ENCODE data around the gene CCDC127.

The CCDC127 gene

GRCh38 chr5:167982-168660 lies 49.8 kb downstream of the CCDC127 start:
- TF ChIP-seq GATA3 (IDR thresholded peaks at IDR 0.05; ENCODE audit: low read depth, low read length), result no peak
- TF ChIP-seq GATA2 (IDR thresholded peaks at IDR 0.05; ENCODE audit: low read depth, low read length), result no peak

- TF ChIP-seq GATA3 (IDR thresholded peaks at IDR 0.05; ENCODE audit: low read depth, low read length) (no peak), GATA2 (IDR thresholded peaks at IDR 0.05; ENCODE audit: low read depth, low read length) (no peak)
Observed at GRCh38 chr5:167511-167910, 50.4 kb downstream of the CCDC127 start.

GRCh38 chr5:166441-167372 lies 51.2 kb downstream of the CCDC127 start:
- TF ChIP-seq GATA3 (IDR thresholded peaks at IDR 0.05; ENCODE audit: low read depth, low read length) (no peak), GATA2 (IDR thresholded peaks at IDR 0.05; ENCODE audit: low read depth, low read length) (no peak)

- TF ChIP-seq GATA2 (IDR thresholded peaks at IDR 0.05; ENCODE audit: low read depth, low read length) (no peak), GATA3 (IDR thresholded peaks at IDR 0.05; ENCODE audit: low read depth, low read length) (no peak)
Observed at GRCh38 chr5:164244-164643, 53.7 kb downstream of the CCDC127 start.

GRCh38 chr5:163841-164240 lies 54.1 kb downstream of the CCDC127 start:
- TF ChIP-seq GATA3 (IDR thresholded peaks at IDR 0.05; ENCODE audit: low read depth, low read length) (no peak), GATA2 (IDR thresholded peaks at IDR 0.05; ENCODE audit: low read depth, low read length) (no peak)

GRCh38 chr5:163338-163620 lies 54.7 kb downstream of the CCDC127 start:
- TF ChIP-seq GATA3 (IDR thresholded peaks at IDR 0.05; ENCODE audit: low read depth, low read length) (no peak), GATA2 (IDR thresholded peaks at IDR 0.05; ENCODE audit: low read depth, low read length) (no peak)

GRCh38 chr5:162565-163337 lies 55.2 kb downstream of the CCDC127 start:
- TF ChIP-seq GATA3 (IDR thresholded peaks at IDR 0.05; ENCODE audit: low read depth, low read length) (no peak), GATA2 (IDR thresholded peaks at IDR 0.05; ENCODE audit: low read depth, low read length) (no peak)

GRCh38 chr5:162190-162564 lies 55.8 kb downstream of the CCDC127 start:
- TF ChIP-seq GATA3 (IDR thresholded peaks at IDR 0.05; ENCODE audit: low read depth, low read length) (no peak), GATA2 (IDR thresholded peaks at IDR 0.05; ENCODE audit: low read depth, low read length) (no peak)

- TF ChIP-seq GATA3 (IDR thresholded peaks at IDR 0.05; ENCODE audit: low read depth, low read length) (no peak), GATA2 (IDR thresholded peaks at IDR 0.05; ENCODE audit: low read depth, low read length) (no peak)
Observed at GRCh38 chr5:161803-162110, 56.2 kb downstream of the CCDC127 start.

- TF ChIP-seq GATA3 (IDR thresholded peaks at IDR 0.05; ENCODE audit: low read depth, low read length), result no peak
- TF ChIP-seq GATA2 (IDR thresholded peaks at IDR 0.05; ENCODE audit: low read depth, low read length), result no peak
Observed at GRCh38 chr5:160921-161802, 56.8 kb downstream of the CCDC127 start.

- TF ChIP-seq GATA2 (IDR thresholded peaks at IDR 0.05; ENCODE audit: low read depth, low read length) (no peak), GATA3 (IDR thresholded peaks at IDR 0.05; ENCODE audit: low read depth, low read length) (no peak)
Observed at GRCh38 chr5:160173-160510, 57.8 kb downstream of the CCDC127 start.

- TF ChIP-seq GATA2 (IDR thresholded peaks at IDR 0.05; ENCODE audit: low read depth, low read length) (no peak), GATA3 (IDR thresholded peaks at IDR 0.05; ENCODE audit: low read depth, low read length) (no peak)
Observed at GRCh38 chr5:159448-160172, 58.3 kb downstream of the CCDC127 start.

- TF ChIP-seq GATA2 (IDR thresholded peaks at IDR 0.05; ENCODE audit: low read depth, low read length) (no peak), GATA3 (IDR thresholded peaks at IDR 0.05; ENCODE audit: low read depth, low read length) (no peak)
Observed at GRCh38 chr5:158807-159447, 59.0 kb downstream of the CCDC127 start.

Measured in SH-SY5Y (cell line).